HG02943 (cell line): ENCODE results near the gene FOXP4.

Experiments used
- ATAC-seq: cut with Tn5 transposase; IDR thresholded peaks from one replicate; pipeline ENCODE4 v1.9.1; 2021; ENCODE audit warnings: mild to moderate bottlenecking, low read depth, moderate library complexity; ENCODE audit not compliant: unreplicated experiment

The FOXP4 gene

GRCh38 chr6:41561931-41562911 is 16.0 kb downstream of the FOXP4 start:
- no peak for ATAC-seq

- ATAC-seq = no peak
These were observed 17.0 kb downstream of the FOXP4 start for GRCh38 chr6:41563060-41563776.

- ATAC-seq = no peak
These were observed 18.4 kb downstream of the FOXP4 start for GRCh38 chr6:41564448-41565142.

GRCh38 chr6:41565701-41566100 is 19.5 kb downstream of the FOXP4 start:
- no peak for ATAC-seq

GRCh38 chr6:41566961-41567360 is 20.8 kb downstream of the FOXP4 start:
- ATAC-seq = no peak

- no peak for ATAC-seq
These were observed 21.5 kb downstream of the FOXP4 start for GRCh38 chr6:41567684-41568083.

- no peak for ATAC-seq
These were observed 22.0 kb downstream of the FOXP4 start for GRCh38 chr6:41568202-41568584.

GRCh38 chr6:41568585-41569384 is 22.6 kb downstream of the FOXP4 start:
- no peak for ATAC-seq

GRCh38 chr6:41570259-41570615 is 24.1 kb downstream of the FOXP4 start:
- ATAC-seq = no peak

- ATAC-seq = no peak
These were observed 25.0 kb downstream of the FOXP4 start for GRCh38 chr6:41571021-41571780.

GRCh38 chr6:41572613-41573012 is 26.4 kb downstream of the FOXP4 start:
- no peak for ATAC-seq

GRCh38 chr6:41573276-41573675 is 27.1 kb downstream of the FOXP4 start:
- no peak for ATAC-seq

GRCh38 chr6:41573985-41574384 is 27.8 kb downstream of the FOXP4 start:
- ATAC-seq = no peak

GRCh38 chr6:41575598-41575997 is 29.4 kb downstream of the FOXP4 start:
- no peak for ATAC-seq

GRCh38 chr6:41576667-41577066 is 30.5 kb downstream of the FOXP4 start:
- ATAC-seq = no peak

GRCh38 chr6:41577356-41578216 is 31.4 kb downstream of the FOXP4 start:
- ATAC-seq = no peak

- no peak for ATAC-seq
These were observed 32.3 kb downstream of the FOXP4 start for GRCh38 chr6:41578217-41579087.
